ENCODE data around the gene TAF7.
"Not testable (repeated sequence)": the region's sequence is repeated elsewhere in the genome, so short reads cannot be mapped to it uniquely, and the experiment has no call there.

TAF7 gene

DNA sequence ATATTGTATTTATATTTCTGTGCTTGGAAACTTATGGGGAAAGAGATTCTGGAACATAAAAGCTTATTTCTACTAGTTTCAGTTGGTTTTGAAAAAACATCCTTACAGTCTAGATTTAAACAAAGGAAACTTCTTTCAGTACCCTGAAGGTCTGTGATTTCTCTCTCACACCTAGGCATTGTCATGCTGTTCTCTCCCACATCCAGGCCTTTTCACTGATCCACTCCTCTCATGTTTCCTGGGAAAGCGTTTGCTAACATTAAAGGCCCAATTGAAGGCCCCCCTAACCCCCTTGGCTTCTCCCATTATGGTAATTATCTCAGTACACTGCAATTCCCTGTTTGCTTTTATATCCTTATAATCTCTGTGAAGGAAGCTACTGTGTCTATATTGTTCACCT lies 22.2 kb upstream of the TAF7 start:
- H3K4me3 ChIP-seq = no peak overlapping the region

DNA sequence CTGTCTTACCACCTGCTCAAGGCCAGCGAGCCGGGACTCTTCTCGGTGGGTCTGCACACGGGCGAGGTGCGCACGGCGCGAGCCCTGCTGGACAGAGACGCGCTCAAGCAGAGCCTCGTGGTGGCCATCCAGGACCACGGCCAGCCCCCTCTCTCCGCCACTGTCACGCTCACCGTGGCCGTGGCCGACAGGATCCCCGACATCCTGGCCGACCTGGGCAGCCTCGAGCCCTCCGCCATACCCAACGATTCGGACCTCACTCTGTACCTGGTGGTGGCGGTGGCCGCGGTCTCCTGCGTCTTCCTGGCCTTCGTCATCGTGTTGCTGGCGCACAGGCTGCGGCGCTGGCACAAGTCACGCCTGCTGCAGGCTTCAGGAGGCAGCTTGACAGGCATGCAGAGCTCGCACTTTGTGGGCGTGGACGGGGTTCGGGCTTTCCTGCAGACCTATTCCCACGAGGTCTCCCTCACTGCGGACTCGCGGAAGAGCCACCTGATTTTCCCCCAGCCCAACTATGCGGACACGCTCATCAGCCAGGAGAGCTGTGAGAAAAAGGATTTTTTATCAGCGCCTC lies 20.3 kb upstream of the TAF7 start:
- H3K27ac ChIP-seq, H3K4me3 ChIP-seq: not testable (repeated sequence)

More for the DNA sequence above, 22.2 kb upstream of the TAF7 start:
- H3K27ac ChIP-seq = no peak overlapping the region

DNA sequence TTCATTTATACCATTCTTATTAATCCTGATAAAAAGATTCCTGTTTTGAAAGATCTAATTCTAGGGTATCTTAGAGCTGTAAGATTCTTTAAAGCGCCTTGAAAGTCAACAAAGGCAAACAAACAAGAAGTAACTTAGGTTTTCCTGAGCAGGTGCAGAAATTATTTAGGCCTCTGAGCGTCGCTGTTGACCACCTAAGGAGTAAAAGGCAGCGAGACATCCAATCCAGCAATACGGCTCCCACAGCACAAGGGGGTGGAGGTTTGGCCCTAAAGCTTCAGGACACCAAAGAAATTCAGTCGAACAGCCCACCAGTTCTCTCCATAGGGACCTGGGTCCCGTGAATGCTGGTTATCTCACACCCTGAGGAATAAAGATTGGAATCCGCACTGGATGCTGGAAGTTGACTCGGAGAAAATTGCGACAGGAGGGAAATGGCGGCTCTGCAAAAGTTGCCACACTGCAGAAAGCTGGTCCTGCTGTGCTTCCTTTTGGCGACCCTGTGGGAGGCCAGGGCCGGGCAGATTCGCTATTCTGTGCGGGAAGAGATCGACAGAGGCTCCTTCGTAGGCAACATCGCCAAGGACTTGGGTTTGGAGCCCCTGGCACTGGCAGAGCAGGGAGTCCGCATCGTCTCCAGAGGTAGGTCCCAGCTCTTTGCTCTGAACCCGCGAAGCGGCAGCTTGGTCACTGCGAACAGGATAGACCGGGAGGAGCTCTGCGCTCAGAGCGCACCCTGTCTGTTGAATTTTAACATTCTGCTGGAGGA lies 18.1 kb upstream of the TAF7 start, which contains the start of gene PCDHGA2:
Gene PCDHGA2 (plus strand): TSS at position 223 of the 769 bp plus-strand sequence.
- no peak within 1 kb of the TSS for H3K27ac ChIP-seq
- peak within 1 kb of the TSS in 1 of 7 experiments; percentile 25 for H3K4me3 ChIP-seq

DNA sequence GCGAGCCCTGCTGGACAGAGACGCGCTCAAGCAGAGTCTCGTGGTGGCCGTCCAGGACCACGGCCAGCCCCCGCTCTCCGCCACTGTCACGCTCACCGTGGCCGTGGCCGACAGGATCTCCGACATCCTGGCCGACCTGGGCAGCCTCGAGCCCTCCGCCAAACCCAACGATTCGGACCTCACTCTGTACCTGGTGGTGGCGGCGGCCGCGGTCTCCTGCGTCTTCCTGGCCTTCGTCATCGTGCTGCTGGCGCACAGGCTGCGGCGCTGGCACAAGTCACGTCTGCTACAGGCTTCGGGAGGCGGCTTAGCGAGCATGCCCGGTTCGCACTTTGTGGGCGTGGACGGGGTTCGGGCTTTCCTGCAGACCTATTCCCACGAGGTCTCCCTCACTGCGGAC lies 12.0 kb upstream of the TAF7 start:
- not testable (repeated sequence) for H3K27ac ChIP-seq, H3K4me3 ChIP-seq

DNA sequence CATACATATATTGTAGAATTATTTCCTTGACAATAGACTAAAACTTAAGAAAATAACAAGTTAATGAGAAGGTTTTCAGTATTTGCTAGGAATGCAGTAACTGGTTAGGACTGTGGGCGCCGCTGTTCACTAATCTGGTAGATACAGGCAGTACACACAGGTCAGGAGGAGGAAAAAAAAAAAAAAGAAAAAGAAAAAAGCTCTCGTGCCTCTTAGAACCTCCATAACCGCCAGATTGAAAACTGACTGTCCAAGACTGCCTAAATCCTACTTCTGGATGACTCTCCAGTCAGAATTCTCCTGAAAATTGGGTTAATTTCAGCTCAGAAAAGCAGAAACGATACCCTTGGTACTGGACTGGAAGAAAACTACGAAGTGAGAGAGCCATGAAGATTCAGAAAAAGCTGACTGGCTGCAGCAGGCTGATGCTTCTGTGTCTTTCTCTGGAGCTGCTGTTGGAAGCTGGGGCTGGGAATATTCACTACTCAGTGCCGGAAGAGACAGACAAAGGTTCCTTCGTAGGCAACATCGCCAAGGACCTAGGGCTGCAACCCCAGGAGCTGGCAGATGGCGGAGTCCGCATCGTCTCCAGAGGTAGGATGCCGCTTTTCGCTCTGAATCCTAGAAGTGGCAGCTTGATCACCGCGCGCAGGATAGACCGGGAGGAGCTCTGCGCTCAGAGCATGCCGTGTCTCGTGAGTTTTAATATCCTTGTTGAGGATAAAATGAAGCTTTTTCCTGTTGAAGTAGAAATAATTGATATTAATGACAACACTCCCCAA lies 9.9 kb upstream of the TAF7 start, which contains the start of gene PCDHGA1:
Gene PCDHGA1 (plus strand): TSS at position 216 of the 782 bp plus-strand sequence.
- Histone ChIP-seq H3K4me3 (no peak within 1 kb of the TSS), H3K27ac (no peak within 1 kb of the TSS)

DNA sequence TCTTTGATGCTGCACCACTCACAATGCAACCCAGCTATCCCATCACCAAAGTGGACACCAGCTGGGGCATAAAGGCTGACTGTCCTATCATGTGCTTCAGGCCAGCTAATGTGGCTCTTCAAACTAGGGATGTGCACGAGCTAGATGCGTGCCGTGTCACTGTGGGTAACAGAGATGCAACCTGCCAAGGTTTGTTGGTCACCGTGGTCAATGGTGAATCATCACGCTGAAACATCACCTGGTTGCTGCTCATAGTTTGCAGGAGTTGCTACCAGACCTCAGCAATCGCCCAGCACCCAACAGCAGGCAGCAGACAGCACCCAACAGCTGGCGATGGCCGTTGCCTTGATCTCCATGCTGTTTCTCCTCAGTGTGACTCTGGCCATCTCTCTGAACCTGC lies 7.6 kb upstream of the TAF7 start:
- H3K4me3 ChIP-seq = no peak overlapping the region
- H3K27ac ChIP-seq = no peak overlapping the region

DNA sequence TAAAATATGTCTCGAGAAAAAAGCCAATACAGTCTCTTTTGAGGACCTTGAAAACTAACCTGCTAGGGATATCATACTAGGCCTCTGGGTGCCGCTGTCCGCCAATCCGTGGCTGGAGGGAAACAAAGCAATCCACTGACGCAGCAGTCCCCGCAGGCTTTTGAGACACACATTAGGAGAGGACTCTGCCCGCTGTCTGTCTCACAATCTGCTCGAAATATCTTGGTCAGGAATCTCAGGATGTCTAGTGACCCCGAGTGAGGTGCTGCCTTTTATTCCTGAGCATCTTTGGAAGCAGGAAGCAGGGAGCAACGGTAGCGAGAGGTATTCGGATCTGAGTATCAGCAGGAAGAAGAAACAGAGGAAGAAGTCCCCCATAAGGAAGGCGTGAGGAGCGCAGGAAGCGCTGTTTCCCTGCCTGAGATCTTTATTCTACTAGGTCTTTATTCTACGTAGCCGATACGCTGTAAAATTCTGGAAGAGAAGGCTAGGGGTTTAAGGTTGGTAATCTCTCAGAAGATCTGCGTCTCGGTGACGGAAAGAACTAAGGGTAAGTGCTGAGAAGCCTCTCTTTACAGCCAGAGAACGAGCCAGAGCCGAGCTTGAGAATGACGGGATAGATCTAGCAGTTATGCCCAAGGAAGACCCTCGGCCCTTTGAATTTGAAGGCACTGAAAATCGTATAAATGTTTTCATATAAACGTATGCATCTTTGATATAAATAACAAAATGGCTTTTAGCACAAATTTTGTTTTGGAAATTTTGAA lies 5.7 kb upstream of the TAF7 start:
- Histone ChIP-seq H3K27ac (peak overlapping the region in 5 of 21 experiments; percentile 2 to 53 (median 8)), H3K4me3 (peak overlapping the region in 6 of 7 experiments; percentile 2 to 20 (median 14))

DNA sequence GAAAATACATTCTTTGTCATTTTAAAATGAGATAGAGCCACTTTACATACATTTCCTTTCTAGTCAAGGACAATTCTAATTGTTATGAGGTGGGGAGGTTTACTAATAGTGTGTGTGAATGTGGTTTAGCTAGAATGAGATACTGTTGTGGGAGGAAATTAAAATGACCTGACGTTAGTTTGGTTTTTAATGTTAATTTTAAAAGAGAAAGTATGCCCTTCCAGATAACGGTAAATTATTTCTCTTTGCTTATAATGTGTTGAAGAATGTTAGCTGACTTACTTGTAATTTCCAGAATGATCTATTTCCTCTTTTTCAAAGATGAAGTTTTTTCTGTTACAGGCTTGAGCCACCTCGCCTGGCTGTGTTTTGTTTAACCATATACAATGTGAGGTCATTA lies 1.7 kb upstream of the TAF7 start:
- no peak overlapping the region for H3K27ac ChIP-seq
- no peak overlapping the region for H3K4me3 ChIP-seq

DNA sequence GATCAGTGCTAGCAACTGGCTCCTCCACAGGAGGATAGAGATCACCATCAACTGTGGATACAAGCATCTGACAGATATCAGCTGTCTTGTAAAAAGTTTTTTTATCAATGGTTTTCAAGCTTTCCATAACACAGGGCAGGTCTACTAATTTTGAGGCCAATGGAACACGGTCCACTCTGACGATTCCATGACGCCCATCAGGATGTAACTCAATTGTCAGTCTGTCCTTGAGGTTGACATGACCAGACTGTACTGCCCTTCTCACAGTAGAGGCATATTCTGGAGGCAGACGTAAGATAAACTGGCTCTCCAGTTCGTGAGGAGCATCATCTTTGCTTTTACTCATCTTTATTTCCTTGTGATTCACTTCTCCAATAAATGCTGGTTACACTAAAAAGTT lies 885 bp downstream of the TAF7 start:
- Histone ChIP-seq H3K4me3 (peak overlapping the region; percentile 45 to 77 (median 63)), H3K27ac (peak overlapping the region in 1 of 21 experiments; percentile 89)

DNA sequence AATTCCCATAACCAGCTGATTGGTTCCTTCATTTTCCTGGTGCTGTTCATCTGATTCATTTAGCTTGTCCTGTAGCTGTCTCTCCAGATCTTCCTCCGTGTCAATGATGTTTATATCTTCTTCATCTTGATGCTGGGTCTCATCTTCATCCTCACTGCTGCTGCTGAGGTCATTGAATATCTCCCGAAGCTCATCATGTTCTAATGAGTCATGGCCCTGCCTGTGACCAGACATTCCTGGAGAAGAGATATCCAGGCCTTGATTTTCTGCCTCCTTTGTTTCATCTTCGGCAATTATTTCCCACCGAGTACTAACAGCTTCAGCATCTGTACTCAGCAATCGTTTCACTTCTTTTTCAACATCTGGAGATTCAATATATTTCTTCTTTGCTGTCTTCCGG lies 1.4 kb downstream of the TAF7 start:
- H3K4me3 ChIP-seq = peak overlapping the region in 1 of 7 experiments; percentile 54
- no peak overlapping the region for H3K27ac ChIP-seq

DNA sequence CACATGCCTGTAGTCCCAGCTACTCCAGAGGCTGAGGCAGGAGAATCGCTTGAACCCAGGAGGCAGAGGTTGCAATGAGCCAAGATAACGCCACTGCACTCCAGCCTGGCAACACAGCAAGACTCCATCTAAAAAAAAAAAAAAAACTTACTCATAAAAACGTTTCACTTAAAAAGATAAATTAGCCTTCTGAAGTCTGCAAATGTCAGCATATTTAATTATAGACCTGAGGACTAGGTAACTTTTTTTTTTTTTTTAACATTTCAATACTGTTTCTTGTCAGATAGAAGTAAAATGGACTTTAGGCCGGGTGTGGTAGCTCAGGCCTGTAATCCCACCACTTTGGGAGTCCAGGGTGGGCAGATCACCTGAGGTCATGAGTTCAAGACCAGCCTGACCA lies 3.6 kb downstream of the TAF7 start:
- H3K27ac ChIP-seq = not testable (repeated sequence)

DNA sequence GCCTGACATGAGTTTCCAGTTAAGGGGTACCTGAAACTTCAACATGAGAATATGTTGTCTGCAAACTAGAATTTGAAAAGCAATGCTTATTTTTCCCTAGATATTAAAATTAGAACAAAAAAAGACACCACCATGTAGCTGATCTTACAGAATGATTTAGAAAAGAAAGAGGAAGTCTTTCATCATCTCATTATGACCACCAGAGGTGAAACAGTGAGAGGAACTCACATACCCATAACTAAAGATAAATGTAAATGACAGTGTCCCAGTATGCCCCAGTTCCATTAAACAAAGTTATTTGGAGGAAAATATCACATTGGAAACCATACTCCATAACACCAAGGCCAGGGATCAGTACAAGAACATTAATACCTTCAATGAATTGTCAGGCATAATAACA lies 6.9 kb downstream of the TAF7 start:
- Histone ChIP-seq H3K27ac (no peak overlapping the region), H3K4me3 (no peak overlapping the region)

More for the DNA sequence above, 3.6 kb downstream of the TAF7 start:
- not testable (repeated sequence) for H3K4me3 ChIP-seq

DNA sequence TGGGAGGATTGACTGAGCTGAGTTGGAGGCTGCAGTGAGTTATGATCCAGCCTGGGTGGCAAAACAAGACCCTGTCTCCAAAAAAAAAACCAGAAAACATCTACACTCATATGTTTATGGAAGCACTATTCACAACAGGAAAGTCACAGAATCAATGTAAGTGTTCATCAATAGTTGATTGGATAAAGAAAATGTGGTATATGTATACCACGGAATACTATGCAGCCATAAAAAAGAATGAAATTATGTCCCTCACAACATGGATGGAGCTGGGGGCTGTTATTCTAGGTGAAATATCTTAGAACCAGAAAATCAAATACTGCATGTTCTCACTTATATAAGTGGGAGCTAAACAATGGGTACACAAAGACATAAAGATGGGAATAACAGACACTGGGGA lies 14.0 kb downstream of the TAF7 start:
- H3K27ac ChIP-seq = no peak overlapping the region

DNA sequence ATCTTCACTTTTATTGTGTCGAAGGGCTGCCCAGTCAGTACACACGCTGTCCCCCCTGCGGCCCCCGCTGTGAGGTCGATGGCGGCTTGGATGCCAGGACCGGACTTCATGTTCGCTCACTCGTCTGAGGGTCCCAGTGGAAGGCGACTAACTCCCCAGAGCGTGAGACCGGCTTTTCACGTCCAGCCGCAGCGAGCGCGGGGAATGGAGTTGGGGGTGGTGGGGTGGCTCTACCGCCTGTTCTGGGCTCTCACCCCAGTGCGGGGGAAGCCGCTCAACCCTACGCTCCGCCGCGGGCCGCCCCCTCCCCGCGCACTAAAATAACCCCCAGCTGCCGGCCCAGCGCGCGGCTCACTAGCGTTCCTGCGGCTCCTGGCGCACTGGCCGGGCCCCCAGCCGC lies 16.8 kb downstream of the TAF7 start, which contains the start of gene SLC25A2:
Gene SLC25A2 (minus strand): TSS at position 294 of the 400 bp plus-strand sequence. CDS start 184 bp downstream, at position 110.
- Histone ChIP-seq H3K4me3 (no peak within 1 kb of the TSS), H3K27ac (no peak within 1 kb of the TSS)

More for the DNA sequence above, 14.0 kb downstream of the TAF7 start:
- H3K4me3 ChIP-seq = no peak overlapping the region

DNA sequence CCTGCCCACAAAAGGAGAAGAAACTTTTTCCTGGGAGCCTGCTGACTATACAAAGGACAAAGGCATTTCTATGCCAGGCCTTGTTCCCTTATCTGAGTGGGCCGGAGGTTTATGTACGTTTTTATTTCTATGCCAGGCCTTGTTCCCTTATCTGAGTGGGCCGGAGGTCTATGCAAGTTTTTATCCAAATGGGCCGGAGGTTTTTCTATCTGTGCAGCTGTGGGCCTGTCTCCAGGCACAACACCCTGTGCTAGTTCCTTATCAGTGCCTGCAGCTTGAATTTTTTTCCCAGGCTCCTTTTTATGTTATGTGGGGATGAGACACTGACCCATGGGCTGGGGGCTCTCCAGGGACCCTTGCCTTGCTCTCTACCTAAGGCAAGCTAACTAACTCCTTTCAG lies 22.2 kb downstream of the TAF7 start:
- Histone ChIP-seq H3K4me3 (no peak overlapping the region), H3K27ac (no peak overlapping the region)

DNA sequence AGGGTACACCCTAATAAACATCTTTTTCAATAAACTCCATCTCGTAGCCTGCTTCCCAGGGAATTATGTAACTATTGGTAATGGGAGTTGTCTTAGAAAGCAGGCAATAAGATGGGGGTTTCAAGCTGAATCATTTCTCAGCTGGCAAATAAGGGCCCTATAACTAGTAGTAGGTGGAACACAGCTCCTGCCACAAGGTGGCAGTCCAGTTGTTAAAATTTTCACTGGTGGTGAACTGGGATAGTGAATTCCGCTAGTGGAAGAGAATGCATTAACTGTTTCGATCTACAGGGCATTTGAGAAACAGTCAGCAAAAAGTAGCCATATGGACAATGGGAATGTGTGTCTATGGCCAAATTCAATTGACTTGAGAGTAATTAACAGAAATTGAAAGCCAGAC lies 47.7 kb downstream of the TAF7 start:
- Histone ChIP-seq H3K27ac (no peak overlapping the region), H3K4me3 (no peak overlapping the region)

DNA sequence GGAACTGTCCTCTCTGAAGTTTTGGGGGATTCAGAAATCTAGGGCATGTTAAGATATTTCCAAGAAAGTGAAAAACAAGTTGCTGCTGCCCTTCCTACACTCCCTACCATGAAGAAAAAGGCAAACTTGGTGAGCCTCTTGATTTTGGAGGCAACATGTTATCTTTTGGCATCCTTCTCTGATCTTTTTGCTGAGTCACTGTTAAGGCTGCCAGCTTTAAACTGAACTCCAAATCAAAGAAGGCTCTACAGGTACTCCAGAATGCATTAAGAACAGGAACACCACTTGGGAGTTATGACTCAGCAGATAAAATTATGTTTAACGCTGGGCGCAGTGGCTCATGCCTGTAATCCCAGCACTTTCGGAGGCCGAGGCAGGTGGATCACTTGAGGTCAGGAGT lies 51.4 kb downstream of the TAF7 start:
- H3K27ac ChIP-seq = no peak overlapping the region
- H3K4me3 ChIP-seq = no peak overlapping the region

Data from skin epidermis (tissue), 12 donors.